ENCODE measurements around the gene HNRNPAB.

GRCh38 chr5:178242416-178242815 is 38.1 kb downstream of the HNRNPAB start:
- TF ChIP-seq CTCF (IDR thresholded peaks at IDR 0.05; ENCODE audit: poor library complexity) (no peak), EZH2 (IDR thresholded peaks at IDR 0.05; ENCODE audit: borderline replicate concordance) (no peak), EZH2phosphoT487 (IDR thresholded peaks at IDR 0.05; ENCODE audit: low read depth, severe bottlenecking, unreplicated experiment) (no peak)
